K562 (cell line): ENCODE data around the gene FAM120B. TPM values are rescaled to one million over a fixed set of nuclear protein-coding genes. Genes with fewer than 3 reads are reported as not detected.

Experiments used
- ATAC-seq: fragments of 200-7000 bp; cut with Tn5 transposase; 3 replicates; pipeline ENCODE4 v1.9.1; 2020; ENCODE audit warnings: moderate library complexity
- BruUV-seq: library from RNA; stranded (reverse); fragments of 400-500 nt; replicated peaks from 2 replicates; lab custom pipeline; 2021; lab: Mats Ljungman, UMichigan
- CTCF ChIA-PET: fragments of 300-600 bp; formaldehyde crosslinking; extraction: SDS; loops from one replicate; lab custom pipeline; 2021; ENCODE audit warnings: low intra/inter-chr PET ratio; lab: Yijun Ruan, JAX
- POLR2A ChIA-PET: fragments of 300-600, 350-650 bp; sonication (Branson Sonifier 250); formaldehyde crosslinking; extraction: SDS; loops from one replicate; lab custom pipeline; 2021; ENCODE audit warnings: antibody characterized with exemption, inconsistent platforms; lab: Yijun Ruan, JAX
- DNase-seq, 4 experiments: peaks; one replicate each; pipeline versions ENCODE4 v3.0.0 to v3.0.0-alpha.2; 2011 to 2018; ENCODE audit warnings: low spot score in 3 of 4, mixed read lengths in 3 of 4; ENCODE audit errors: extremely low read depth in 1 of 4
- FAIRE-seq: peaks from 2 replicates; lab custom pipeline; 2011; peaks lifted over from hg19 to GRCh38; lab: Jason Lieb, UNC
- H2AFZ ChIP-seq: 2 replicates; pipeline ENCODE4 v1.6.0; 2011; ENCODE audit warnings: low read depth, low read length, control low read depth, inconsistent platforms
- H3K27ac ChIP-seq: fragments of 200-600 bp; 3 replicates; pipeline ENCODE4 v1.8.0; 2011; ENCODE audit warnings: low read depth, mild to moderate bottlenecking, control low read depth, inconsistent platforms, low read length, moderate library complexity, mixed read lengths; ENCODE audit errors: extremely low read depth
- H3K27me3 ChIP-seq, 2 experiments: fragments of 300-600 bp in 1 of 2; 2 replicates in 1 of 2; 3 replicates in 1 of 2; pipeline versions ENCODE4 v1.6.0 to v1.8.0; 2011; ENCODE audit warnings: inconsistent platforms in 2 of 2, low read length in 2 of 2, mild to moderate bottlenecking in 1 of 2, mixed read lengths in 1 of 2, moderate library complexity in 1 of 2; ENCODE audit not compliant: control insufficient read depth in 2 of 2, insufficient read depth in 2 of 2
- H3K36me3 ChIP-seq: fragments of 300-600 bp; 3 replicates; pipeline ENCODE4 v1.8.0; 2011; ENCODE audit warnings: mild to moderate bottlenecking, low read length, inconsistent platforms; ENCODE audit not compliant: control insufficient read depth, insufficient read depth
- H3K4me1 ChIP-seq, 2 experiments: fragments of 200-600 bp in 1 of 2; replicated peaks in 1 of 2; 2 replicates in 1 of 2; 3 replicates in 1 of 2; pipeline versions ENCODE4 v1.5.1 to v1.8.0; 2011; ENCODE audit warnings: inconsistent platforms in 2 of 2, low read length in 2 of 2, mild to moderate bottlenecking in 1 of 2, mixed read lengths in 1 of 2, moderate library complexity in 1 of 2; ENCODE audit not compliant: control insufficient read depth in 2 of 2, insufficient read depth in 2 of 2
- H3K4me2 ChIP-seq: 2 replicates; pipeline ENCODE4 v1.6.1; 2011; ENCODE audit warnings: low read length, control low read depth, inconsistent platforms, mixed read lengths; ENCODE audit not compliant: insufficient read depth
- H3K4me3 ChIP-seq: fragments of 200-600 bp; sonication (generic), shearing (Covaris generic); 2 replicates; pipeline ENCODE4 v1.5.1; 2016; ENCODE audit warnings: control low read depth, inconsistent platforms
- H3K79me2 ChIP-seq: fragments of 200-600 bp; 3 replicates; pipeline ENCODE4 v1.8.0; 2011; ENCODE audit warnings: low read length, inconsistent platforms; ENCODE audit not compliant: control insufficient read depth, insufficient read depth
- H3K9ac ChIP-seq, 2 experiments: 2 replicates each; pipeline versions ENCODE4 v1.6.0 to v1.6.1; 2011; ENCODE audit warnings: low read depth in 2 of 2, low read length in 2 of 2, control low read depth in 1 of 2, inconsistent platforms in 1 of 2, mild to moderate bottlenecking in 1 of 2, mixed read lengths in 1 of 2; ENCODE audit not compliant: insufficient read depth in 1 of 2
- H3K9me1 ChIP-seq: one replicate; pipeline ENCODE4 v1.6.0; 2011; ENCODE audit warnings: inconsistent platforms, mild to moderate bottlenecking, low read length, moderate library complexity; ENCODE audit not compliant: control insufficient read depth, insufficient read depth
- H3K9me3 ChIP-seq: replicated peaks from 2 replicates; pipeline ENCODE4 v1.5.1; 2011; ENCODE audit warnings: low read depth, low read length, inconsistent platforms; ENCODE audit not compliant: control insufficient read depth, insufficient read depth
- H4K20me1 ChIP-seq: replicated peaks from 2 replicates; pipeline ENCODE4 v1.6.1; 2011; ENCODE audit warnings: low read length, inconsistent platforms, mixed read lengths; ENCODE audit not compliant: control insufficient read depth, insufficient read depth
- ATF2 ChIP-seq: sonication (generic); formaldehyde crosslinking; IDR thresholded peaks from 2 replicates; pipeline ENCODE4 v1.8.1; 2022; ENCODE audit warnings: missing genetic modification reagents
- EHMT2 ChIP-seq: fragments of 450-650 bp; IDR thresholded peaks from 2 replicates; pipeline ENCODE4 v1.6.1; 2018; ENCODE audit warnings: antibody characterized with exemption
- EZH2 ChIP-seq: IDR thresholded peaks from 2 replicates; pipeline ENCODE4 v1.6.1; 2012; ENCODE audit warnings: low read depth, mild to moderate bottlenecking, inconsistent platforms, low read length, borderline replicate concordance
- GTF2A2 ChIP-seq: IDR thresholded peaks from 2 replicates; pipeline ENCODE4 v1.6.1; 2016; ENCODE audit warnings: mild to moderate bottlenecking, missing genetic modification characterization, missing compliant biosample characterization
- HNRNPLL ChIP-seq: fragments of 200-400 bp; formaldehyde crosslinking; IDR thresholded peaks from 2 replicates; pipeline ENCODE4 v1.6.1; 2017; ENCODE audit warnings: low read length, low read depth, mild to moderate bottlenecking; ENCODE audit not compliant: poor library complexity, severe bottlenecking
- KLF13 ChIP-seq: fragments of 450-650 bp; IDR thresholded peaks from 2 replicates; pipeline ENCODE4 v1.6.1; 2016; ENCODE audit warnings: missing genetic modification characterization, low read depth, mild to moderate bottlenecking, missing compliant biosample characterization, moderate library complexity, borderline replicate concordance
- NR2C2 ChIP-seq, 2 experiments: fragments of 200-800 bp in 1 of 2; sonication (Bioruptor generic) in 1 of 2; sonication (generic) in 1 of 2; formaldehyde crosslinking in 1 of 2; IDR thresholded peaks; 2 replicates each; pipeline versions ENCODE4 v1.6.1 to v1.8.0; 2016 to 2022; ENCODE audit warnings: mild to moderate bottlenecking in 1 of 2, missing compliant biosample characterization in 1 of 2, missing genetic modification characterization in 1 of 2, missing genetic modification reagents in 1 of 2
- PCBP2 ChIP-seq: fragments of 200-400 bp; formaldehyde crosslinking; IDR thresholded peaks from 2 replicates; pipeline ENCODE4 v1.6.1; 2018; ENCODE audit warnings: low read length, low read depth, mild to moderate bottlenecking, moderate library complexity; ENCODE audit not compliant: poor library complexity, severe bottlenecking
- PML ChIP-seq: IDR thresholded peaks from 2 replicates; pipeline ENCODE4 v1.6.1; 2012; ENCODE audit warnings: low read length, inconsistent platforms
- SPI1 ChIP-seq: IDR thresholded peaks from 2 replicates; pipeline ENCODE4 v1.6.1; 2011; ENCODE audit warnings: low read depth, low read length, control low read depth, borderline replicate concordance
- TARDBP ChIP-seq: fragments of 450-650 bp; IDR thresholded peaks from 2 replicates; pipeline ENCODE4 v1.6.1; 2016
- ZNF253 ChIP-seq: fragments of 250-450 bp; sonication (Bioruptor Pico); conservative IDR thresholded peaks from 2 replicates; pipeline ENCODE4 v1.6.1; 2021; ENCODE audit warnings: mild to moderate bottlenecking
- ZNF263 ChIP-seq: sonication (generic); formaldehyde crosslinking; IDR thresholded peaks from 2 replicates; pipeline ENCODE4 v1.8.0; 2022; ENCODE audit warnings: mild to moderate bottlenecking, missing genetic modification reagents, borderline replicate concordance
- ZNF282 ChIP-seq: sonication (generic); formaldehyde crosslinking; IDR thresholded peaks from 2 replicates; pipeline ENCODE4 v1.8.1; 2023; ENCODE audit warnings: missing genetic modification reagents
- ZNF586 ChIP-seq: fragments of 450-650 bp; formaldehyde crosslinking; conservative IDR thresholded peaks from 2 replicates; pipeline ENCODE4 v1.4.0; 2020; ENCODE audit warnings: mild to moderate bottlenecking, moderate library complexity
- ZNF707 ChIP-seq: fragments of 250-450 bp; sonication (Bioruptor Pico); conservative IDR thresholded peaks from 2 replicates; pipeline ENCODE4 v1.8.0; 2022; ENCODE audit warnings: inconsistent platforms, mild to moderate bottlenecking, moderate library complexity
- ZNF77 ChIP-seq: fragments of 250-450 bp; sonication (Bioruptor Pico); IDR thresholded peaks from 2 replicates; pipeline ENCODE4 v1.5.0; 2020
- WGBS: fragments of 100-300 bp; shearing (Covaris generic); methylation state at CpG from one replicate; pipeline ENCODE4 v1.1.6; 2016; ENCODE audit warnings: low coverage, mixed read lengths; ENCODE audit not compliant: insufficient coverage; ENCODE audit errors: missing lambda C conversion rate; 5-methylcytosine and 5-hydroxymethylcytosine counted together
- in situ Hi-C: fragments of 300-500 bp; cut with MboI; formaldehyde crosslinking; loops from 4 replicates; pipeline ENCODE4 v1.15.0; 2018; ENCODE audit warnings: inconsistent platforms, mixed read lengths
- intact Hi-C: fragments of 100-400 bp; cut with micrococcal nuclease; formaldehyde crosslinking; loops from 2 replicates; pipeline ENCODE4 v1.14.2; 2022
- polyA plus RNA-seq, 8 experiments: library from polyadenylated mRNA; depleted of rRNA in 4 of 8; stranded (reverse) in 5 of 8; unstranded in 3 of 8; fragments of >200 nt; fragmentation: Nextera tagmentation in 2 of 8; fragmentation: Illumina TruSeq in 1 of 8; extraction: Ambion mirVana in 2 of 8; extraction: Trizol in 1 of 8; gene quantifications; 2 replicates each; pipeline versions ENCODE4 v1.2.1 to v1.2.3, GENCODE V29; 2011 to 2014; ENCODE audit warnings: inconsistent platforms in 1 of 8, missing spikeins in 1 of 8
- total RNA-seq, 7 experiments: library from RNA; depleted of rRNA in 6 of 7; stranded (reverse); fragments of >200 nt in 6 of 7; fragmentation: Illumina TruSeq in 2 of 7; extraction: Trizol in 2 of 7; gene quantifications; 2 replicates each; pipeline versions ENCODE4 v1.2.1 to v1.2.3, GENCODE V29; 2011 to 2021; ENCODE audit warnings: low replicate concordance in 1 of 7

FAM120B gene
- total and polyA plus RNA-seq, 9 of the 15 experiments (the other 6 are each of a cell fraction or from before 2014, with no cell fraction given): 3.5 to 22.6 (median 14.7) TPM

- ATAC-seq: no peak
- Histone ChIP-seq H3K27me3 (peaks cover 69 to 90% of the 10 kb centered on the region in 2 experiments), H3K9me3 (0 out of 2 replicates have a peak, but pooled peaks cover 2% of the 10 kb centered on the region), H3K79me2 (no peaks in the 10 kb centered on the region), H3K27ac (no peak overlapping the region), H3K4me3 (no peak overlapping the region), H3K4me2 (no peak overlapping the region), H4K20me1 (peaks cover 4% of the 10 kb centered on the region), H3K36me3 (no peaks in the 10 kb centered on the region), H2AFZ (no peak overlapping the region), H3K9ac (no peak overlapping the region), H3K4me1 (no peaks in the 10 kb centered on the region; a peak in 2 of 5 replicates), H3K9me1 (no peaks in the 10 kb centered on the region)
- in situ Hi-C loops (no loop called here), intact Hi-C loops (no loop called here)
- POLR2A ChIA-PET: interaction anchor here (1.2 kb wide), 1 partner anchor 9 kb away, joined by 4 read pairs; no protein-coding TSS in a partner anchor
- 0% methylated on average over 4 of the region's 4 CpGs for WGBS
- BruUV-seq: no TSS peak
- no peak for DNase-seq
- CTCF ChIA-PET: no interaction called here
- TF ChIP-seq ZNF263 (CRISPR knock-in tag) (no peak), NR2C2 (CRISPR knock-in tag; IDR thresholded peaks at IDR 0.05) (no peak), NR2C2 (tag; IDR thresholded peaks at IDR 0.05) (no peak), PCBP2 (no peak), ZNF282 (no peak), ZNF707 (no peak), ZNF77 (CRISPR knock-in tag) (no peak), EHMT2 (no peak), HNRNPLL (no peak), SPI1 (no peak), EZH2 (no peak), KLF13 (tag) (no peak), TARDBP (no peak), ZNF253 (CRISPR knock-in tag) (no peak), PML (no peak), GTF2A2 (tag) (no peak), ZNF586 (CRISPR knock-in tag) (no peak), ATF2 (CRISPR knock-in tag) (no peak)
- TF ChIP-seq, all 486 proteins: peak for 0
- FAIRE-seq: no peak
Observed at GRCh38 chr6:170257376-170257775, 49.2 kb upstream of the FAM120B start.
